Stomach smooth muscle (tissue), 2 donors: ENCODE measurements around the gene SLC26A11.
"Not testable (repeated sequence)": the region's sequence is repeated elsewhere in the genome, so short reads cannot be mapped to it uniquely, and the experiment has no call there.

ENCODE experiments used
- H3K27ac ChIP-seq: one replicate; pipeline ENCODE4 v1.7.0; 2013; ENCODE audit warnings: mild to moderate bottlenecking, low read length, inconsistent platforms
- H3K27me3 ChIP-seq, 2 donors: one replicate each; pipeline ENCODE4 v1.7.0; 2013; ENCODE audit warnings: low read length in 2 of 2; ENCODE audit not compliant: insufficient read depth in 2 of 2, control insufficient read depth in 1 of 2
- H3K36me3 ChIP-seq, 2 donors: one replicate each; pipeline ENCODE4 v1.7.0; 2013; ENCODE audit warnings: low read length in 2 of 2; ENCODE audit not compliant: control insufficient read depth in 2 of 2, insufficient read depth in 2 of 2
- H3K4me1 ChIP-seq: one replicate; pipeline ENCODE4 v1.7.0; 2013; ENCODE audit warnings: low read length; ENCODE audit not compliant: control insufficient read depth, insufficient read depth
- H3K4me3 ChIP-seq, 2 donors: one replicate each; pipeline ENCODE4 v1.7.0; 2013; ENCODE audit warnings: low read length in 2 of 2
- H3K9ac ChIP-seq, 2 donors: one replicate each; pipeline ENCODE4 v1.7.0; 2013; ENCODE audit warnings: low read length in 2 of 2, mild to moderate bottlenecking in 1 of 2
- H3K9me3 ChIP-seq, 2 donors: one replicate each; pipeline ENCODE4 v1.7.0; 2013; ENCODE audit warnings: low read length in 2 of 2; ENCODE audit not compliant: control insufficient read depth in 2 of 2
- donor health status: healthy.
- donor health status: Pancreatic carcinoma.

SLC26A11 gene

GRCh38 chr17:80269405-80269807 is 49.2 kb downstream of the SLC26A11 start:
- H3K4me3 ChIP-seq: no peak overlapping the region

GRCh38 chr17:80270104-80270503 is 49.9 kb downstream of the SLC26A11 start:
- no peaks in the 10 kb centered on the region for H3K4me1 ChIP-seq
- H3K27me3 ChIP-seq: no peaks in the 10 kb centered on the region
- H3K36me3 ChIP-seq: peaks cover 21 to 22% of the 10 kb centered on the region in 2 donors
- no peak overlapping the region for H3K9ac ChIP-seq
- no peaks in the 10 kb centered on the region for H3K9me3 ChIP-seq
- H3K4me3 ChIP-seq: no peak overlapping the region
- H3K27ac ChIP-seq: no peak overlapping the region

More at GRCh38 chr17:80269405-80269807, 49.2 kb downstream of the SLC26A11 start:
- peaks cover 1% of the 10 kb centered on the region for H3K4me1 ChIP-seq
- H3K36me3 ChIP-seq: peaks cover 21 to 22% of the 10 kb centered on the region in 2 donors
- H3K27me3 ChIP-seq: no peaks in the 10 kb centered on the region
- H3K9me3 ChIP-seq: no peaks in the 10 kb centered on the region
- no peak overlapping the region for H3K9ac ChIP-seq
- no peak overlapping the region for H3K27ac ChIP-seq

- Histone ChIP-seq H3K4me3 (no peak overlapping the region), H3K27me3 (no peaks in the 10 kb centered on the region), H3K9me3 (no peaks in the 10 kb centered on the region), H3K4me1 (no peaks in the 10 kb centered on the region), H3K9ac (no peak overlapping the region), H3K36me3 (peaks cover 15 to 18% of the 10 kb centered on the region in 2 donors), H3K27ac (no peak overlapping the region)
These were observed 50.6 kb downstream of the SLC26A11 start for GRCh38 chr17:80270836-80271235.

GRCh38 chr17:80272366-80272765 is 52.1 kb downstream of the SLC26A11 start:
- Histone ChIP-seq H3K27me3 (no peaks in the 10 kb centered on the region), H3K36me3 (peaks cover 17 to 18% of the 10 kb centered on the region in 2 donors), H3K4me1 (no peaks in the 10 kb centered on the region), H3K4me3 (no peak overlapping the region), H3K9ac (no peak overlapping the region), H3K9me3 (no peaks in the 10 kb centered on the region), H3K27ac (no peak overlapping the region)

- H3K27me3 ChIP-seq: no peaks in the 10 kb centered on the region
- peaks cover 10% of the 10 kb centered on the region for H3K4me1 ChIP-seq
- no peak overlapping the region for H3K4me3 ChIP-seq
- no peaks in the 10 kb centered on the region for H3K9me3 ChIP-seq
- H3K9ac ChIP-seq: no peak overlapping the region
- H3K27ac ChIP-seq: no peak overlapping the region
- peaks cover 11 to 12% of the 10 kb centered on the region in 2 donors for H3K36me3 ChIP-seq
These were observed 54.1 kb downstream of the SLC26A11 start for GRCh38 chr17:80274331-80274730.

GRCh38 chr17:80274871-80275449 is 54.7 kb downstream of the SLC26A11 start:
- no peak overlapping the region for H3K27ac ChIP-seq
- no peak overlapping the region for H3K4me3 ChIP-seq
- peaks cover 13% of the 10 kb centered on the region for H3K4me1 ChIP-seq
- peaks cover 5 to 9% of the 10 kb centered on the region in 2 donors for H3K36me3 ChIP-seq
- no peaks in the 10 kb centered on the region for H3K9me3 ChIP-seq
- H3K27me3 ChIP-seq: no peaks in the 10 kb centered on the region
- no peak overlapping the region for H3K9ac ChIP-seq

- H3K27me3 ChIP-seq, H3K9me3 ChIP-seq, H3K36me3 ChIP-seq, H3K4me3 ChIP-seq, H3K9ac ChIP-seq, H3K27ac ChIP-seq: not testable (repeated sequence)
- peaks cover 15% of the 10 kb centered on the region for H3K4me1 ChIP-seq
These were observed 55.6 kb downstream of the SLC26A11 start for GRCh38 chr17:80275857-80276256.

- H3K9me3 ChIP-seq: no peaks in the 10 kb centered on the region
- peaks cover 15% of the 10 kb centered on the region for H3K4me1 ChIP-seq
- H3K9ac ChIP-seq: no peak overlapping the region
- H3K4me3 ChIP-seq: peak overlapping the region in 1 of 2 donors; percentile 15
- no peaks in the 10 kb centered on the region for H3K27me3 ChIP-seq
- H3K27ac ChIP-seq: no peak overlapping the region
- H3K36me3 ChIP-seq: peaks cover 3 to 8% of the 10 kb centered on the region in 2 donors
These were observed 57.8 kb downstream of the SLC26A11 start for GRCh38 chr17:80277751-80278671.

GRCh38 chr17:80279895-80280294 is 59.7 kb downstream of the SLC26A11 start:
- peaks cover 15% of the 10 kb centered on the region for H3K4me1 ChIP-seq
- H3K27me3 ChIP-seq: no peaks in the 10 kb centered on the region
- H3K9me3 ChIP-seq: no peaks in the 10 kb centered on the region
- H3K36me3 ChIP-seq: peaks cover 0 to 8% of the 10 kb centered on the region in 2 donors
- H3K27ac ChIP-seq: no peak overlapping the region
- no peak overlapping the region for H3K4me3 ChIP-seq
- no peak overlapping the region for H3K9ac ChIP-seq

- H3K27ac ChIP-seq: no peak overlapping the region
- H3K4me1 ChIP-seq: peaks cover 15% of the 10 kb centered on the region
- H3K9ac ChIP-seq: no peak overlapping the region
- no peaks in the 10 kb centered on the region for H3K27me3 ChIP-seq
- no peak overlapping the region for H3K4me3 ChIP-seq
- no peaks in the 10 kb centered on the region for H3K9me3 ChIP-seq
- peaks cover 0 to 6% of the 10 kb centered on the region in 2 donors for H3K36me3 ChIP-seq
These were observed 61.3 kb downstream of the SLC26A11 start for GRCh38 chr17:80281516-80281915.
